ENCODE data around the gene ZDHHC5. TPM values are rescaled to one million over a fixed set of nuclear protein-coding genes. Genes with fewer than 3 reads are reported as not detected.
"Not testable (repeated sequence)": the region's sequence is repeated elsewhere in the genome, so short reads cannot be mapped to it uniquely, and the experiment has no call there.

Gene ZDHHC5
- total RNA-seq, 2 donors from 2014 or later = 46.0 to 53.3 TPM

DNA sequence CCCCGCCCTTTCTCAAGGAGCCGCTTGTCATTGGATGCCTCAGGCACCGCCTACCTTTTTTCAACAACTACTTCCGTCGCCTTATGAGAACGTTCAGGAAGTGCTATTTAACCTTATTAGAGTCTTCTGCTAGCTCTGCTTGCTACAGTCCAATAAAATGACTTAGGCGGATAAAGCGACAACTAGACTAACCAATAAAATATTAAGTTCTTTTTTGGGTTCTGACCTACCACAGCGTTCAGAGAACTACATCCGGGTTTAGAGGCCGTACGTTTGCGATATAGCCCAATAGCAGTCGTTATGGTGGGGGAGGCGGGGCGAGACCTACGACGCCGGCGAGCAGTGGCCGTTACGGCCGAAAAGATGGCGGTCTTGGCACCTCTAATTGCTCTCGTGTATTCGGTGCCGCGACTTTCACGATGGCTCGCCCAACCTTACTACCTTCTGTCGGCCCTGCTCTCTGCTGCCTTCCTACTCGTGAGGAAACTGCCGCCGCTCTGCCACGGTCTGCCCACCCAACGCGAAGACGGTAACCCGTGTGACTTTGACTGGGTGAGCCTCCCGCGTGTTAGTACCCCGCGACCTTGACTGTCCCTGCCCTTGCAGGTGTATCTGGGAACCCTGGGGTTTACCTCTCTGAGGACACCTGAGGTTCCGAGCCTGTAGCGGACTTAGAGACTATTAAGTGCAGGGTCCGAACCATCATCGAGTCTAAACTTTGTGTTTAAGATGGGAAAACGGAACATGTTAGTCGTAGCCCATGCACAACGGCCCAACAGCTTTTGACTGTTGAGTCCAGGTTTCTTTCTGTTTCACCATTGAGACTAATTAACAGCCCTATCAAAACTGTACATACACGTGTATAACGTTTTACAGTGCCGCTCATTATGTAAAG lies 44.6 kb downstream of the ZDHHC5 start, which contains the start of gene TMX2:
Gene TMX2, plus strand, starts transcription at position 338 of the 895 bp plus-strand sequence. Its CDS starts 26 bp downstream, at position 364.
- Histone ChIP-seq H3K27me3 (replicated peaks; ENCODE audit: insufficient read depth) (no peaks in the 10 kb centered on the region), H3K27ac (peak within 1 kb of the TSS; percentile 88 to 96), H3K4me1 (ENCODE audit: control insufficient read depth in 1 of 2, low read depth in 2 of 2) (peaks cover 16 to 33% of the 10 kb centered on the region in 2 donors), H3K36me3 (no peaks in the 10 kb centered on the region), H3K9me3 (no peaks in the 10 kb centered on the region), H3K4me3 (peak within 1 kb of the TSS; percentile 95)
- ATAC-seq (ENCODE audit: insufficient number of reproducible peaks, low FRiP score, low read depth) (peak; percentile 100), DNase-seq (ENCODE audit: low spot score) (peak; percentile 86)
- no peak for TF ChIP-seq CTCF (IDR thresholded peaks at IDR 0.05)

DNA sequence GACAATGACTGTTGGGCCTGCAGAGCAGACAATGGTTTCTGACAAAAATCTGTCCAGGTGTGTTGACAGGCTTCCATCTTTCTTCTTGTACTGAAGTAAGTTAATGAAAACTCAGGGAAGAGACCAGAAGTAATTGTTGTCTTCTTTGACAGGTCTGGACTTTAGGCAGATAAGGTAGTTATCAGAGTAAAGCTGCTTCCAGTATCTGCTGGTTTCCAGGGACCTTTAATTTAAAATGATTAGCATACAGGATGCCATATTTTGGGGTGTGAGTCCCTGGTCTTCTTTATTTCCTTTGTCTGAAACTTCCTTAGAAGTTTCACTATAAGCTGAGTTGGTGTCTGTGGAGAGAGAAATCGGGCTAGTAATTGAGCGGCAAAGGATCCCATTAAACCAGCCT lies 45.9 kb downstream of the ZDHHC5 start:
- ATAC-seq (ENCODE audit: insufficient number of reproducible peaks, low FRiP score, low read depth) (no peak), DNase-seq (ENCODE audit: low spot score) (no peak)
- Histone ChIP-seq H3K36me3 (no peaks in the 10 kb centered on the region), H3K4me1 (ENCODE audit: control insufficient read depth in 1 of 2, low read depth in 2 of 2) (peaks cover 16 to 33% of the 10 kb centered on the region in 2 donors), H3K27ac (no peak overlapping the region), H3K27me3 (replicated peaks; ENCODE audit: insufficient read depth) (no peaks in the 10 kb centered on the region), H3K9me3 (no peaks in the 10 kb centered on the region), H3K4me3 (peak overlapping the region; percentile 95)
- no peak for TF ChIP-seq CTCF (IDR thresholded peaks at IDR 0.05)

- not testable (repeated sequence) for ATAC-seq (ENCODE audit: insufficient number of reproducible peaks, low FRiP score, low read depth); H3K9me3 ChIP-seq
These were observed 48.8 kb downstream of the ZDHHC5 start for GRCh38 chr11:57716726-57717125.

GRCh38 chr11:57727185-57727584 lies 59.3 kb downstream of the ZDHHC5 start:
- no peak for ATAC-seq (ENCODE audit: insufficient number of reproducible peaks, low FRiP score, low read depth)
- Histone ChIP-seq H3K9me3 (no peaks in the 10 kb centered on the region), H3K27me3 (replicated peaks; ENCODE audit: insufficient read depth) (no peaks in the 10 kb centered on the region), H3K4me1 (ENCODE audit: control insufficient read depth in 1 of 2, low read depth in 2 of 2) (no peaks in the 10 kb centered on the region), H3K27ac (no peak overlapping the region), H3K36me3 (peaks cover 1% of the 10 kb centered on the region), H3K4me3 (no peak overlapping the region)
- TF ChIP-seq CTCF (IDR thresholded peaks at IDR 0.05) = no peak
- no peak for DNase-seq (ENCODE audit: low spot score)

More at GRCh38 chr11:57716726-57717125, 48.8 kb downstream of the ZDHHC5 start:
- H3K4me3 ChIP-seq; DNase-seq (ENCODE audit: low spot score); H3K27me3 ChIP-seq (replicated peaks; ENCODE audit: insufficient read depth); H3K27ac ChIP-seq; H3K36me3 ChIP-seq: not testable (repeated sequence)
- peaks cover 9 to 20% of the 10 kb centered on the region in 2 donors for H3K4me1 ChIP-seq (ENCODE audit: control insufficient read depth in 1 of 2, low read depth in 2 of 2)

- DNase-seq (ENCODE audit: low spot score) (no peak), ATAC-seq (ENCODE audit: insufficient number of reproducible peaks, low FRiP score, low read depth) (no peak)
- H3K4me1 ChIP-seq (ENCODE audit: control insufficient read depth in 1 of 2, low read depth in 2 of 2) = no peaks in the 10 kb centered on the region
- no peak overlapping the region for H3K27ac ChIP-seq
- TF ChIP-seq CTCF (IDR thresholded peaks at IDR 0.05) = no peak
- no peaks in the 10 kb centered on the region for H3K9me3 ChIP-seq
- no peak overlapping the region for H3K4me3 ChIP-seq
- no peaks in the 10 kb centered on the region for H3K36me3 ChIP-seq
- no peaks in the 10 kb centered on the region for H3K27me3 ChIP-seq (replicated peaks; ENCODE audit: insufficient read depth)
These were observed 60.9 kb downstream of the ZDHHC5 start for GRCh38 chr11:57728829-57729228.
